Muscle of back (tissue), 11 donors: Measurements from ENCODE around the gene MED12L. TPM values are rescaled to one million over a fixed set of nuclear protein-coding genes. Genes with fewer than 3 reads are reported as not detected.

Experiments
- DNase-seq, 3 donors: peaks; one replicate each; pipeline versions ENCODE4 v3.0.0 to v3.0.0-alpha.2; 2013
- polyA plus RNA-seq, 10 donors: library from polyadenylated mRNA; unstranded; fragments of 120-200 nt; gene quantifications; one replicate each; pipeline ENCODE4 v1.2.1, GENCODE V29; 2013; ENCODE audit not compliant: insufficient read length in 10 of 10

MED12L gene
- polyA plus RNA-seq, 10 donors = 6.4 to 10.2 (median 7.7) TPM

DNA sequence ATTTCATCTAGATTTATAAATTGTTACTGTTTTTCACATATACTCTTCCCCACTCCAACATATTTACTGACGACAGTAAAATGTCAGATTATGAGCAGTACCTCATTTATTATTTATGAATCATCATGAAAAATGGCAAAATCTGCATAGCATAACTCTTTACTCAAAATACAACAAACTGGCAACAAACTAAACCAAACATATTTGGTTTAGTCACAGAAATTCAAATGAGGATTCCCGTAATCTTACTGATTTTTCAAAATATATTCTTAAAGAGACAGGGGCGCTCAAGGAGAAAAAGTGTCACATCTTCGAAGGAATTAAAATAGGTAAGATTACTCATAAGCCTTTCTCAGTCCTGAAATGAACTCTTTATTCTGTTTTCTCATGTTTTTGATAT, 234.2 kb downstream of the MED12L start:
- DNase-seq = peak in 1 of 3 donors; percentile 30

DNA sequence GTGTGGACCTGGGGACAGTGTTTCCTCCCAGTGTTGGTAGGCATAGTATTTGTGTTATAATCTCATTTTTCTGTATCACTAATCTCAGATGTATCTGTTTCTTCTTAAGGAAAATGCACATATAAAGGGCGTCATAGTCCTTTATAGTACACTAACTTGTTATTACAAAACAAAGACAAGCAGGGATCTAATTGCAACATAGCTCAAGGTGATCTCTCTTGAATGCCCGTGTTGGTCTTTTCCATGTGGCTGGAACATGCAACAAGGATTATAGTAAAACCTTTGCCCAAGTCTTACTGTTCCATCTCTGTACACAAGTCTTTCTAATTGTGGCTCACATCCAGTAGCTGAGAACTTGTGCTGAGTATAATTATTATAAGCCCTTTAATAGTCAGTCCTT, 234.7 kb downstream of the MED12L start:
- DNase-seq = no peak

GRCh38 chr3:151321526-151321925, 236.1 kb downstream of the MED12L start:
- DNase-seq = no peak

DNA sequence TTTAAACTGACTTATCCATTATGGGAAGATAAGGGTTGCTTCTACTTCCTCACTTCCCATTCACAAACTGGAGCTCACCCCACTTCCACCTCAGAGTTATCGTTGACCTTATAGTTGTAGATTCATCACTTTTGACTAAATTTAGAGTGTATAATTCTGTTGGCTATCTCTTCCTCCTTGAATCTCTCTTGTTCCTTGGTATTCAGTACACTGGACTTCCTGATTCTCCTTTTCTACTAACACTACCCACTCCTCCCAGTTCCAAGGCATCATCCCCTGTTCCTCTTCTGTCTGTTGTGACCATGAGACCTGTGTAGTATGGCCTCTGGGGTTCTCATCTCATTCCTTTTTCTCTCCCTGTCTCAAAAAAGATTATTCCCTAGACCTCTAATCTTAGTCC, 237.0 kb downstream of the MED12L start:
- no peak for DNase-seq

DNA sequence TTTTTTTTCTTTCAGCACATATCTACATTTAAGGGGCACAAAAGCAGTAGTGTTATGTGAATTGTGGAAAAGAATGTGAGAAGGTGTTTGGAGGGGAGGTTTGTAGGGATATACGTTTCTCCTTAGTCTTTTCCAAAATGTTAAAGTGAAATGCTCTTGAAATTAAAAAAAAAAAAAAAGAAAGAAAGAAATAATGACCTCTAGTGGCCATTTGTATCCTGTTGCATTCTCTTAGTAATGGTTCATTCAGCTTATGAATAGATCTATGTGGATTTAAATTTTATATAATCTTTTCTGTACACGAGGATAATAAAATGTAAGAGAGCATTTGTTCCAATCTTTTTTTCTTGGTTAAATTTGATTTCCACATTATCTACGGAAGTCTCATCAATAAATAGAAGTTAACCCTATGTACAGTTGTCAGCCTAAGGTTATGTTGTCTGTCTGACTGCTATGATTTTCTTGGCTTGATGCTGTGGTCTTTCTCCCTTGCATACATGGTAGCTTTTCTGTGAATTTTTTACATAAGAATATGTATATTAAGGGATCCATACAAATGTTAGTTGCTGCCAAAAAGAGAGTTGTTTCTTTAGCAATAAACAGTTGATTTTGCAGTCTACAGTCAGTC, 242.2 kb downstream of the MED12L start:
- DNase-seq = peak in 1 of 3 donors; percentile 30

GRCh38 chr3:151328298-151328995, 243.0 kb downstream of the MED12L start:
- DNase-seq = peak in 1 of 3 donors; percentile 22

DNA sequence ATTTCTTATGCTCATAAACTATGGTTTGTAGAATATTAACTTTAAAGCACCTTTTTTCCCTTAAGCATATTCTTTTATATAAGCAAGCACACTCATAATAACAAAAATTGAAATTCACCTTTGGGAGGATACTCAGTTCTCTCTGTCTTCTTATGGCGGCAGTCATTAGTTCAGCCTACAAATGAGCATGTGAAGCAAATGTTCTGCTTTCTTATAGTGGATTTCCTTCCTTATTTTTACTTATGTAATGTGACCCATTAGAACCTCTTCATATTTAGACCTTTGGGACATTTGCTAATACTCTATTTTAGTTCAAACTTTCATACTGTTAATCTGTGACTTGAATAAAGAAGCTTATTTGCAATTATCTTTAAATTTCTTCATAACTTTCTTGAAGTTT, 243.9 kb downstream of the MED12L start, which contains the start of gene P2RY13:
Gene P2RY13, minus strand, starts transcription at position 187 of the 400 bp plus-strand sequence. Its CDS starts 21 bp downstream, at position 166.
- DNase-seq = no peak

GRCh38 chr3:151330379-151330778, 244.9 kb downstream of the MED12L start:
- DNase-seq = no peak

DNA sequence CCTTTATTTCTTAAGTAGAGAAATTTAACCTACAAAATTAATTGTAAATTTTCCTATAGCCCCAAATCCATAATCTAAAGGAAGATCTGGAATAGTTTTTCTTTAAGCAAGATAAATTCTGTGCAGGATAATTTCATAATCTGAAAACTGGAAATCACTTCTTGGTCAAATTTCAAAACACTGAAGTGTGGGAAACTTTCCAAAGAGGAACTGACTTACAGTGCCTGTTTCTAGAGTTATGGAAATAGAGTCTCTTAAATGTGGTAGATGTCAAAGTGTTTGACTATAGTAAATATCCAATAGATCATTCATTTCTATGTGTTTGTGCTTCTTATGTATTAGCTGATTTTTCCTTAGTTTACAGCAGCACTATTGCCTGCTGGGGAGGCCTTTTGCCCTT, 245.4 kb downstream of the MED12L start:
- DNase-seq = peak in 1 of 3 donors; percentile 56

DNA sequence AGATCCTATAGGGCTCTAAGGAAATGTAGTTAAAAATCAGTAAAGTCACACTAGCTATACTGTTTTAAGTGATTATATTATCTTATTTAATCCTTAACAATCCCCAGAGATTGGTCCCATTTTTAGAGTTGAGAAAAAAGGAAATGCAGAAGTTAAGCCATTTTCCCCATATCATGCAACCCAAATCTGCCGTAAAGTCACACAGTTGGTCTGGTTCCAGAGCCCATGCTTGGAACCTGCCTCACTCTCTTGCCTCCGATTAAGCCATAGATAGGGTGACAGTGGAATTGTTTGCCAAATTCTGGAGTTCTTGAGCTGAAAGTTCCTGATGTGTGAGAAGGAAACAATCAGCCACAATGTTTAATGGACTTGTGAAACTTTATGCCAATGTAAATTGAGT, 246.2 kb downstream of the MED12L start:
- no peak for DNase-seq

GRCh38 chr3:151345859-151346258, 260.4 kb downstream of the MED12L start:
- peak; percentile 68 to 84 (median 79) for DNase-seq

- no peak for DNase-seq
Observed at GRCh38 chr3:151346292-151346691, 260.8 kb downstream of the MED12L start.

DNA sequence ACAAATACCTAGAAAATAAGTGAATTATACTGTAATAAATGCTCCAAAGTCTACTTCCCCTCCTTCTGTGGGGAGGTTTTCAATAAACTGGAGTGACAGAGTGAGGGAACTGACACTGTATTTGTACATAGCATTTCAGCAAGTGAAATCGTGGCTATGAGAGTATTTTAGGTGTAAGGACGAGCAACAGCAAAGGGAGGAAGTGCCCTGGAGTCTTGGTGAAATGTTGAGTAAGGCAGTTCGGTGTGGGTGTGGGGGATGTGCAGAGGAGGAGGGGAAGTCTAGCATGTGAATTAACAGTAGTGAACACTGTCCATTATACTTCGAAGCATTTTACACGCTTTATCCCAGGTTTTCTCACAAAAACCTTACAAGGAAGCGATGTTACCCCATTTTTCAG, 262.0 kb downstream of the MED12L start:
- DNase-seq = peak in 1 of 3 donors; percentile 30

- DNase-seq = no peak
Observed at GRCh38 chr3:151350656-151351055, 265.2 kb downstream of the MED12L start.

- DNase-seq = peak in 1 of 3 donors; percentile 14
Observed at GRCh38 chr3:151351219-151351618, 265.8 kb downstream of the MED12L start.

DNA sequence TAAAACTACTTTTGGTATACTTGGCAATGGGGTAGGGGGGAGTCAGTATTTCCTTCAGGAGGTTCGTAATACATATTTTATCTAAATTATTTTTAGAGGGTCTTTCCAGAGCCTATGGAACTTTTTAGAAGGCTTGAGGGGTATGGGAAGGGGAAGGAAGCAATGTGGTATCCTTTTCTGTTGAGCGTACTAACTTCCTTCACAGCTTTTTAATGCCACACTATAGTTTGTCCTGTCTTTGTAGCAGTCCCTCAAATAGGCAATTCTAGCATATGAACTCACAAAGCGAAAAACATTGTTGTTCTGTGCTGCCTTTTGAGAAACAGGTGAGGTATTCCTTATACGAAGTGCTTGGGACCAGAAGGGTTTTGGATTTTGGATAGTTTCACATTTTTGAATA, 266.2 kb downstream of the MED12L start:
- DNase-seq = no peak

- no peak for DNase-seq
Observed at GRCh38 chr3:151356794-151357462, 271.5 kb downstream of the MED12L start.

DNA sequence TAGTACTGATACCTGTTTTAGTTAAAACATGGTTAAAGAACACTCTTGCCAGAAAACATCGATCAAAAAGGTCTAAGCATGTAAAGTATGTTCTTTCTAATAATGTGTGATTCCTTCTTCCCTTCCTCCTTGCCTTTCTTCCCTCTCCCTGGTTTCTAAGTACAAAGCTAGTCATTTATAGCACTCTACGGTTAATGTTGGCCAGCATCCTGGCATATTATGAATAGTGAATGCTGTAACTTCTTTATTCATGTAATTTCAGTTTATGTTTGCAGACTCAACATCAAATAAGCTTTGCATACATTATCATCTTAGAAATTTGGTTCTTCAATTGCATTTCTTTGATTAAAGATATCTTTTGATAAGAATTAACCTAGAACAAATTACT, 272.0 kb downstream of the MED12L start:
- no peak for DNase-seq

GRCh38 chr3:151362751-151363174, 277.3 kb downstream of the MED12L start:
- DNase-seq = no peak

DNA sequence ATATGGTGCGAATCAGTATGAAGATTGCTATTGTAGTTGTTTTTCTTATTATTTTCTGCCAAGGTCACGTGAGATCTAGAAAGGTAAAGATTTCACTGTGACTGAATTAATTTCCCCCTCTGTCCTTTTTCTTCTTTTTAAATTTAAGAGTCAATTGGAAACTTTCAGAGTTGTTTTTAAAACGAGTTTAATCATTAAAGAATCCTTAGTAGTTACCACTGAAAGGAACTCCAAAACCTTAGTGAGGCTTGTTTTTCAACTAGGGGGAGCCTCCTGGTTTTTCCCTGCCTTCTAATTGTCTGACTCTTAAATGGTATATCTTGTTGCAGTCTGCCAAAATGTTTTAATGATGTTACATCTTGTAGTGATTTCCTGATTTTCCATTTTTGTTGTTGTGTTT, 281.5 kb downstream of the MED12L start:
- no peak for DNase-seq

DNA sequence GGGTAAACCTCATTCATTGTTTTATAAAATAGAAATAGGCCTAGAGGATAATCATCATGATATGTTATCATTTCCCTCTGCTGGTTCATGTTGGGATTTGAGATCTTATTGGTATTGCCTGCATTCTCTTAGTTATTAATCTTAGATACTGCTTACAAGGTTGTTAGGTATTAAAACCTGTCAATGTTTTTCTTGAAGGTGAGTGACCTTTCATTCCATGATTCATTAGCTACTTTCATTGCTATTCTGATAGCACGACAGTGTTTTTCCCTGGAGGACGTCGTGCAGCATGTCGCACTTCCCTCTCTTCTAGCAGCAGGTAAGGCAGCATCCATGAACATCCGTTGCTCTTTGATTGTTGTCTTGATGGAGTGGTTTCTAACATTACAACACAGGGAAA, 282.0 kb downstream of the MED12L start:
- DNase-seq = no peak

DNA sequence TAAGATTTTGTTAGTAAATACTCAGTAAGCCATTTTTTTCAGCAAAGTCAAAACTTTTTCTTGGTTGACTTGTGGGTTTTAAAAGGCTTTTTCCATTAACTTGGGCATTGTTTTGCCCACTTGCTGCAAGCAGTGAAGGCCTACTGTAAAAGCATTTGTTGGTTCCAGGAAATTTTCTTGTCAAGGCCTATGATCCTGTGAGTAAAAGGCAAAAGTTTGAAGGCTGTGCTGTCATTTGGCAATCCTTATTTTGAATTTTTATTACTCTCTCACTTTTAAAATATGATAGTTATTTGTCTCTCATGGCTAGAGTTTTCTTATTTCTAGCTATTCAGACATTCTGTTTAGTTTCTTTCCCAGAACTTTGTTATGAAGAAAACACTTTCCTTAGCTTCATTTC, 286.1 kb downstream of the MED12L start:
- DNase-seq = no peak
